GM23338 (cell line): ENCODE data around the gene MEIOB. TPM values are rescaled to one million over a fixed set of nuclear protein-coding genes. Genes with fewer than 3 reads are reported as not detected.

Experiments
- ATAC-seq: fragments of 200-7000 bp; cut with Tn5 transposase; 3 replicates; pipeline ENCODE4 v1.9.1; 2020
- DNase-seq: peaks from one replicate; pipeline ENCODE4 v3.0.0-alpha.2; 2015; ENCODE audit warnings: low spot score
- H2AFZ ChIP-seq: fragments of 200-600 bp; sonication (generic); 2 replicates; pipeline ENCODE4 v1.8.0; 2016; ENCODE audit warnings: antibody characterized with exemption, mild to moderate bottlenecking, moderate library complexity
- H3F3A ChIP-seq: fragments of 200-600 bp; sonication (generic); replicated peaks from 2 replicates; pipeline ENCODE4 v1.8.0; 2017; ENCODE audit warnings: antibody characterized with exemption, mixed run types, low read depth
- H3K27ac ChIP-seq: fragments of 200-600 bp; sonication (generic); 2 replicates; pipeline ENCODE4 v1.6.1; 2016; ENCODE audit warnings: low read depth
- H3K27me3 ChIP-seq: fragments of 200-600 bp; sonication (generic); 2 replicates; pipeline ENCODE4 v1.8.0; 2016; ENCODE audit warnings: mild to moderate bottlenecking, mixed run types, moderate library complexity; ENCODE audit not compliant: insufficient read depth
- H3K36me3 ChIP-seq: fragments of 200-600 bp; sonication (generic); 2 replicates; pipeline ENCODE4 v1.8.0; 2016; ENCODE audit warnings: mild to moderate bottlenecking; ENCODE audit not compliant: insufficient read depth
- H3K4me1 ChIP-seq: fragments of 200-600 bp; sonication (generic); 2 replicates; pipeline ENCODE4 v1.8.0; 2016; ENCODE audit warnings: mild to moderate bottlenecking, moderate library complexity; ENCODE audit not compliant: insufficient read depth
- H3K4me2 ChIP-seq: fragments of 200-600 bp; sonication (generic); 2 replicates; pipeline ENCODE4 v1.7.1; 2017; ENCODE audit warnings: mixed run types
- H3K4me3 ChIP-seq: fragments of 200-600 bp; sonication (generic); 2 replicates; pipeline ENCODE4 v1.6.1; 2016; ENCODE audit warnings: mixed run types
- H3K79me2 ChIP-seq: fragments of 200-600 bp; sonication (generic); replicated peaks from 2 replicates; pipeline ENCODE4 v1.8.0; 2017; ENCODE audit warnings: mild to moderate bottlenecking; ENCODE audit not compliant: insufficient read depth
- H3K9me2 ChIP-seq: fragments of 200-600 bp; sonication (generic); 2 replicates; pipeline ENCODE4 v1.8.0; 2017; ENCODE audit not compliant: insufficient read depth
- H4K20me1 ChIP-seq: fragments of 200-600 bp; sonication (generic); replicated peaks from 2 replicates; pipeline ENCODE4 v1.8.0; 2017; ENCODE audit warnings: mild to moderate bottlenecking; ENCODE audit not compliant: insufficient read depth
- H3K27ac Mint-ChIP-seq: 2 replicates; pipeline ENCODE4 v1.8.0; 2020; ENCODE audit warnings: inconsistent platforms, mild to moderate bottlenecking, moderate library complexity, mixed read lengths
- H3K27me3 Mint-ChIP-seq: 3 replicates; pipeline ENCODE4 v1.8.0; 2022; ENCODE audit warnings: low read depth, mild to moderate bottlenecking, moderate library complexity, mixed read lengths, inconsistent platforms; ENCODE audit not compliant: insufficient read depth, poor library complexity
- H3K36me3 Mint-ChIP-seq: 3 replicates; pipeline ENCODE4 v1.8.0; 2021; ENCODE audit warnings: low read depth, mild to moderate bottlenecking, inconsistent platforms, moderate library complexity, mixed read lengths
- H3K4me1 Mint-ChIP-seq: 3 replicates; pipeline ENCODE4 v1.8.0; 2020; ENCODE audit warnings: mild to moderate bottlenecking, inconsistent platforms, mixed read lengths
- H3K4me3 Mint-ChIP-seq: 3 replicates; pipeline ENCODE4 v1.8.0; 2021; ENCODE audit warnings: moderate library complexity, mild to moderate bottlenecking, inconsistent platforms, mixed read lengths
- H3K9me3 Mint-ChIP-seq: 3 replicates; pipeline ENCODE4 v1.8.0; 2020; ENCODE audit warnings: moderate library complexity, mild to moderate bottlenecking, inconsistent platforms, mixed read lengths
- CREB1 ChIP-seq: fragments of 250-450 bp; sonication (Bioruptor Pico); IDR thresholded peaks from 2 replicates; pipeline ENCODE4 v1.5.0; 2020; ENCODE audit warnings: low read depth, mild to moderate bottlenecking, moderate library complexity
- ETS1 ChIP-seq: IDR thresholded peaks from 2 replicates; pipeline ENCODE4 v1.6.1; 2016; ENCODE audit warnings: antibody characterized with exemption
- EZH2 ChIP-seq: fragments of 200-600 bp; sonication (generic); IDR thresholded peaks from one replicate; pipeline ENCODE4 v1.8.0; 2017; ENCODE audit warnings: antibody characterized with exemption, mild to moderate bottlenecking, low read depth; ENCODE audit not compliant: unreplicated experiment
- EZH2phosphoT487 ChIP-seq: fragments of 200-600 bp; sonication (generic); IDR thresholded peaks from one replicate; pipeline ENCODE4 v1.8.1; 2018; ENCODE audit warnings: antibody characterized with exemption; ENCODE audit not compliant: unreplicated experiment
- JUNB ChIP-seq: IDR thresholded peaks from one replicate; pipeline ENCODE4 v1.6.1; 2016; ENCODE audit warnings: antibody characterized with exemption; ENCODE audit not compliant: unreplicated experiment
- POLR2AphosphoS5 ChIP-seq: IDR thresholded peaks from 2 replicates; pipeline ENCODE4 v1.6.1; 2016; ENCODE audit warnings: antibody characterized with exemption, low read depth
- STAT1 ChIP-seq: IDR thresholded peaks from one replicate; pipeline ENCODE4 v1.6.1; 2016; ENCODE audit warnings: antibody characterized with exemption; ENCODE audit not compliant: unreplicated experiment
- ZNF114 ChIP-seq: fragments of 250-450 bp; sonication (Bioruptor Pico); IDR thresholded peaks from 2 replicates; pipeline ENCODE4 v1.5.0; 2020; ENCODE audit warnings: mild to moderate bottlenecking, moderate library complexity
- ZNF331 ChIP-seq: fragments of 250-450 bp; sonication (Bioruptor Pico); IDR thresholded peaks from 2 replicates; pipeline ENCODE4 v1.5.0; 2020; ENCODE audit warnings: low read depth, mild to moderate bottlenecking, moderate library complexity
- ZNF462 ChIP-seq: fragments of 250-450 bp; sonication (Bioruptor Pico); IDR thresholded peaks from 2 replicates; pipeline ENCODE4 v1.5.0; 2020; ENCODE audit warnings: mild to moderate bottlenecking, moderate library complexity
- polyA plus RNA-seq: library from polyadenylated mRNA; unstranded; fragments of >200 nt; fragmentation: Nextera tagmentation; extraction: Ambion mirVana; gene quantifications from 2 replicates; pipeline ENCODE4 v1.2.1, GENCODE V29; 2016
- total RNA-seq: library from RNA; depleted of rRNA; stranded (reverse); fragments of >200 nt; shearing (Covaris generic); gene quantifications from 2 replicates; pipeline ENCODE4 v1.2.3, GENCODE V29; 2014
- TF ChIP-seq, protein P1 (sequence below), 2 experiments: fragments of 200-600 bp in 1 of 2; sonication (generic) in 1 of 2; conservative IDR thresholded peaks; 2 replicates each; pipeline versions ENCODE4 v1.5.1 to v1.6.1; 2016 to 2017; ENCODE audit warnings: antibody characterized with exemption in 2 of 2, low read depth in 2 of 2, mild to moderate bottlenecking in 2 of 2, moderate library complexity in 1 of 2
- TF ChIP-seq, protein P2 (sequence below): IDR thresholded peaks from one replicate; pipeline ENCODE4 v1.6.1; 2018; ENCODE audit warnings: antibody characterized with exemption; ENCODE audit not compliant: unreplicated experiment

MEIOB gene
- total and polyA plus RNA-seq, 2 experiments from 2014 or later, result 7.3 to 8.7 TPM

- H3K4me3 Mint-ChIP-seq, result no peak overlapping the region
- Histone ChIP-seq H3K36me3 (no peaks in the 10 kb centered on the region), H3F3A (no peaks in the 10 kb centered on the region), H3K4me3 (no peak overlapping the region), H4K20me1 (no peaks in the 10 kb centered on the region; the same call in 1 of the 2 replicates), H3K4me1 (peaks cover 17% of the 10 kb centered on the region; the same call in 1 of the 2 replicates), H3K27me3 (no peaks in the 10 kb centered on the region), H2AFZ (no peak overlapping the region), H3K27ac (no peak overlapping the region), H3K79me2 (peaks cover 19% of the 10 kb centered on the region), H3K9me2 (no peaks in the 10 kb centered on the region), H3K4me2 (no peak overlapping the region)
- no peak overlapping the region for H3K27ac Mint-ChIP-seq
- peaks cover 2% of the 10 kb centered on the region; the same call in 1 of the 3 replicates for H3K36me3 Mint-ChIP-seq
- DNase-seq (no peak), ATAC-seq (no peak)
- TF ChIP-seq STAT1 (no peak), POLR2AphosphoS5 (no peak), EZH2phosphoT487 (no peak), ZNF462 (CRISPR knock-in tag) (no peak), ZNF114 (CRISPR knock-in tag) (no peak), JUNB (no peak), EZH2 (no peak), ZNF331 (no peak), ETS1 (no peak), CREB1 (CRISPR knock-in tag) (no peak)
- TF ChIP-seq, protein P1, sequence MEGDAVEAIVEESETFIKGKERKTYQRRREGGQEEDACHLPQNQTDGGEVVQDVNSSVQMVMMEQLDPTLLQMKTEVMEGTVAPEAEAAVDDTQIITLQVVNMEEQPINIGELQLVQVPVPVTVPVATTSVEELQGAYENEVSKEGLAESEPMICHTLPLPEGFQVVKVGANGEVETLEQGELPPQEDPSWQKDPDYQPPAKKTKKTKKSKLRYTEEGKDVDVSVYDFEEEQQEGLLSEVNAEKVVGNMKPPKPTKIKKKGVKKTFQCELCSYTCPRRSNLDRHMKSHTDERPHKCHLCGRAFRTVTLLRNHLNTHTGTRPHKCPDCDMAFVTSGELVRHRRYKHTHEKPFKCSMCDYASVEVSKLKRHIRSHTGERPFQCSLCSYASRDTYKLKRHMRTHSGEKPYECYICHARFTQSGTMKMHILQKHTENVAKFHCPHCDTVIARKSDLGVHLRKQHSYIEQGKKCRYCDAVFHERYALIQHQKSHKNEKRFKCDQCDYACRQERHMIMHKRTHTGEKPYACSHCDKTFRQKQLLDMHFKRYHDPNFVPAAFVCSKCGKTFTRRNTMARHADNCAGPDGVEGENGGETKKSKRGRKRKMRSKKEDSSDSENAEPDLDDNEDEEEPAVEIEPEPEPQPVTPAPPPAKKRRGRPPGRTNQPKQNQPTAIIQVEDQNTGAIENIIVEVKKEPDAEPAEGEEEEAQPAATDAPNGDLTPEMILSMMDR (conservative IDR thresholded peaks at IDR 0.05; ENCODE audit: low read depth in 2 of 2), result no peak
- TF ChIP-seq, protein P2, sequence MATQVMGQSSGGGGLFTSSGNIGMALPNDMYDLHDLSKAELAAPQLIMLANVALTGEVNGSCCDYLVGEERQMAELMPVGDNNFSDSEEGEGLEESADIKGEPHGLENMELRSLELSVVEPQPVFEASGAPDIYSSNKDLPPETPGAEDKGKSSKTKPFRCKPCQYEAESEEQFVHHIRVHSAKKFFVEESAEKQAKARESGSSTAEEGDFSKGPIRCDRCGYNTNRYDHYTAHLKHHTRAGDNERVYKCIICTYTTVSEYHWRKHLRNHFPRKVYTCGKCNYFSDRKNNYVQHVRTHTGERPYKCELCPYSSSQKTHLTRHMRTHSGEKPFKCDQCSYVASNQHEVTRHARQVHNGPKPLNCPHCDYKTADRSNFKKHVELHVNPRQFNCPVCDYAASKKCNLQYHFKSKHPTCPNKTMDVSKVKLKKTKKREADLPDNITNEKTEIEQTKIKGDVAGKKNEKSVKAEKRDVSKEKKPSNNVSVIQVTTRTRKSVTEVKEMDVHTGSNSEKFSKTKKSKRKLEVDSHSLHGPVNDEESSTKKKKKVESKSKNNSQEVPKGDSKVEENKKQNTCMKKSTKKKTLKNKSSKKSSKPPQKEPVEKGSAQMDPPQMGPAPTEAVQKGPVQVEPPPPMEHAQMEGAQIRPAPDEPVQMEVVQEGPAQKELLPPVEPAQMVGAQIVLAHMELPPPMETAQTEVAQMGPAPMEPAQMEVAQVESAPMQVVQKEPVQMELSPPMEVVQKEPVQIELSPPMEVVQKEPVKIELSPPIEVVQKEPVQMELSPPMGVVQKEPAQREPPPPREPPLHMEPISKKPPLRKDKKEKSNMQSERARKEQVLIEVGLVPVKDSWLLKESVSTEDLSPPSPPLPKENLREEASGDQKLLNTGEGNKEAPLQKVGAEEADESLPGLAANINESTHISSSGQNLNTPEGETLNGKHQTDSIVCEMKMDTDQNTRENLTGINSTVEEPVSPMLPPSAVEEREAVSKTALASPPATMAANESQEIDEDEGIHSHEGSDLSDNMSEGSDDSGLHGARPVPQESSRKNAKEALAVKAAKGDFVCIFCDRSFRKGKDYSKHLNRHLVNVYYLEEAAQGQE, result no peak
- peaks cover 21% of the 10 kb centered on the region for H3K27me3 Mint-ChIP-seq
- peaks cover 9% of the 10 kb centered on the region for H3K4me1 Mint-ChIP-seq
- H3K9me3 Mint-ChIP-seq, result peaks cover 3% of the 10 kb centered on the region; the same call in 2 of the 3 replicates
These were observed 40.5 kb downstream of the MEIOB start for GRCh38 chr16:1831186-1832075.
